ENCODE measurements around the gene PER2. TPM values are rescaled to one million over a fixed set of nuclear protein-coding genes. Genes with fewer than 3 reads are reported as not detected.
A peak's percentile ranks its signal among the peaks of the same experiment; 100 is the strongest.

PER2 gene
- total and polyA plus RNA-seq, 9 of the 15 experiments (the other 6 are each of a cell fraction or from before 2014, with no cell fraction given): 1.1 to 10.3 (median 2.9) TPM

GRCh38 chr2:238238766-238239542 lies 49.5 kb downstream of the PER2 start (continued):
- TF ChIP-seq E2F5 (CRISPR knock-in tag; IDR thresholded peaks at IDR 0.05): peak; percentile 98
- no peak for TF ChIP-seq ZBTB5 (IDR thresholded peaks at IDR 0.05)
- no peak for TF ChIP-seq ZNF717 (CRISPR knock-in tag; IDR thresholded peaks at IDR 0.05)

GRCh38 chr2:238238311-238238765 lies 50.1 kb downstream of the PER2 start:
- no peak for DNase-seq (ENCODE audit: extremely low read depth in 1 of 4, low spot score in 3 of 4)
- ATAC-seq: no peak
- no peaks in the 10 kb centered on the region for H3K9me1 ChIP-seq (ENCODE audit: control insufficient read depth, insufficient read depth, low read length)
- peak overlapping the region; percentile 74 for H3K4me3 ChIP-seq
- H4K20me1 ChIP-seq (replicated peaks; ENCODE audit: control insufficient read depth, insufficient read depth, low read length): no peaks in the 10 kb centered on the region
- peak overlapping the region; percentile 64; the same call in 1 of the 3 replicates for H3K27ac ChIP-seq (ENCODE audit: extremely low read depth, low read depth, low read length)
- H3K79me2 ChIP-seq (ENCODE audit: control insufficient read depth, insufficient read depth, low read length): peaks cover 23% of the 10 kb centered on the region
- ChIA-PET CTCF (ENCODE audit: low intra/inter-chr PET ratio) (no interaction called here), POLR2A (interaction anchor here (0.6 to 1.1 kb wide), 3 partner anchors 15 to 1150 kb away, joined by 3 read pairs; no protein-coding TSS in a partner anchor)
- 48% methylated on average over 2 of the region's 5 CpGs for WGBS (ENCODE audit: insufficient coverage, low coverage, missing lambda C conversion rate)
- H3K4me1 ChIP-seq (replicated peaks in 1 of 2; ENCODE audit: control insufficient read depth in 2 of 2, insufficient read depth in 2 of 2, low read length in 2 of 2): peaks cover 26 to 57% of the 10 kb centered on the region in 2 experiments
- H2AFZ ChIP-seq (ENCODE audit: low read depth, low read length): no peak overlapping the region
- peaks cover 5% of the 10 kb centered on the region; the same call in 2 of the 3 replicates for H3K36me3 ChIP-seq (ENCODE audit: control insufficient read depth, insufficient read depth, low read length)
- intact Hi-C loops (cut with micrococcal nuclease) (loop anchor here (5.0 kb wide), 1 partner anchor 71 kb away; no protein-coding TSS in a partner anchor), in situ Hi-C loops (cut with MboI) (no loop called here)
- peak; percentile 12 for TF ChIP-seq RBBP5 (IDR thresholded peaks at IDR 0.05; ENCODE audit: borderline replicate concordance, insufficient read depth, low read length, poor library complexity, severe bottlenecking)
- no peak for TF ChIP-seq NEUROD1 (IDR thresholded peaks at IDR 0.05; ENCODE audit: borderline replicate concordance, low read depth, low read length, partially characterized antibody)
- no peak for TF ChIP-seq ZFP91 (CRISPR knock-in tag; IDR thresholded peaks at IDR 0.05)
- TSS peak; percentile 76 for BruUV-seq (replicated peaks)
- H3K27me3 ChIP-seq (ENCODE audit: control insufficient read depth in 2 of 2, insufficient read depth in 2 of 2, low read length in 2 of 2): no peaks in the 10 kb centered on the region
- H3K9me3 ChIP-seq (replicated peaks; ENCODE audit: control insufficient read depth, insufficient read depth, low read depth, low read length): no peaks in the 10 kb centered on the region
- peak overlapping the region; percentile 76 for H3K4me2 ChIP-seq (ENCODE audit: insufficient read depth, low read length)
- no peak for FAIRE-seq
- H3K9ac ChIP-seq (ENCODE audit: insufficient read depth in 1 of 2, low read depth in 2 of 2, low read length in 2 of 2): peak overlapping the region; percentile 66 to 97

Data from K562 (cell line).